Heart left ventricle (tissue), 16 donors: ENCODE measurements around the gene SPTBN4. TPM values are rescaled to one million over a fixed set of nuclear protein-coding genes. Genes with fewer than 3 reads are reported as not detected.
A peak's percentile ranks its signal among the peaks of the same experiment; 100 is the strongest.

Source experiments
- ATAC-seq, 4 donors: fragments of 200-7000 bp; cut with Tn5 transposase; one replicate each; pipeline ENCODE4 v1.9.1; 2020 to 2022; ENCODE audit warnings: moderate library complexity in 4 of 4, mild to moderate bottlenecking in 3 of 4, moderate number of reproducible peaks in 1 of 4
- DNase-seq, 5 donors: peaks; one replicate each; pipeline ENCODE4 v3.0.0-alpha.2; 2020
- H3K27ac ChIP-seq, 12 donors: fragments of 200-600 bp; sonication (generic) in 4 of 12; one replicate each; pipeline versions ENCODE4 v1.5.0 to v1.8.0; 2016 to 2022; ENCODE audit warnings: mild to moderate bottlenecking in 2 of 12
- H3K27me3 ChIP-seq, 9 donors: fragments of 200-600 bp; sonication (generic) in 2 of 9; one replicate each; pipeline versions ENCODE4 v1.5.1 to v1.8.0; 2016 to 2022; ENCODE audit warnings: mild to moderate bottlenecking in 3 of 9
- H3K36me3 ChIP-seq, 9 donors: fragments of 200-600 bp; sonication (generic) in 2 of 9; one replicate each; pipeline versions ENCODE4 v1.5.0 to v1.8.0; 2018 to 2022; ENCODE audit warnings: mild to moderate bottlenecking in 2 of 9
- H3K4me1 ChIP-seq, 12 donors: fragments of 200-600 bp; sonication (generic) in 4 of 12; one replicate each; pipeline versions ENCODE4 v1.5.0 to v1.8.0; 2016 to 2022; ENCODE audit warnings: mild to moderate bottlenecking in 3 of 12
- H3K4me3 ChIP-seq, 12 donors: fragments of 200-600 bp; sonication (generic) in 4 of 12; one replicate each; pipeline versions ENCODE4 v1.5.0 to v1.8.0; 2017 to 2022; ENCODE audit warnings: mild to moderate bottlenecking in 9 of 12, moderate library complexity in 4 of 12
- H3K9me3 ChIP-seq, 12 donors: fragments of 200-600 bp; sonication (generic) in 4 of 12; one replicate each; pipeline versions ENCODE4 v1.5.0 to v1.8.0; 2016 to 2022; ENCODE audit warnings: mild to moderate bottlenecking in 1 of 12
- POLR2A ChIP-seq, 2 donors: fragments of 450-650 bp; IDR thresholded peaks; one replicate each; pipeline ENCODE4 v1.6.1; 2017; ENCODE audit warnings: antibody characterized with exemption in 2 of 2, mild to moderate bottlenecking in 2 of 2, moderate library complexity in 2 of 2
- WGBS, 4 donors: extraction: QIAGEN DNeasy Blood & Tissue Kit in 2 of 4; methylation state at CpG; one replicate each; pipeline versions ENCODE4 v1.1.5 to v1.1.7; 2013 to 2018; 5-methylcytosine and 5-hydroxymethylcytosine counted together
- intact Hi-C, 10 donors: fragments of 100-400 bp; cut with DNase I; formaldehyde crosslinking; loops; one replicate each; pipeline versions ENCODE4 v1.11.1 to v1.14.2; 2022
- polyA plus RNA-seq, 2 donors: library from polyadenylated mRNA; stranded (reverse); fragments of 200-250 nt; gene quantifications; one replicate each; pipeline ENCODE4 v1.2.3, GENCODE V29; 2013
- total RNA-seq, 9 donors: library from RNA; depleted of rRNA in 2 of 9; stranded (reverse); fragments of >200 nt in 2 of 9; fragmentation: NEBNext Ultra II Directional in 3 of 9; extraction: Animal tissue kit (Norgen Biotek cat#: 25700) in 3 of 9; gene quantifications; one replicate each; pipeline versions ENCODE4 v1.1.0 to v1.2.4, GENCODE V29; 2016 to 2023
- TF ChIP-seq, protein P1 (sequence below), 12 donors: fragments of 200-600 bp; sonication (generic) in 4 of 12; IDR thresholded peaks; one replicate each; pipeline versions ENCODE4 v1.5.0 to v1.8.0; 2018 to 2022; ENCODE audit warnings: antibody characterized with exemption in 12 of 12, mild to moderate bottlenecking in 5 of 12
- donor health status: ischemic (EF 13 %, LVEDD 7.1; RV severe dilation, severe dysfunction).
- donor health status: healthy with polysubstance abuse.
- donor health status: DM: no; HTN: yes; CAD: no.
- donor health status: DM: no; HTN: no; CAD: no.
- donor health status: ischemic (EF 25% LVEDD 6.9; RV normal size, moderate dysfunction).
- donor health status: ischemic (EF 25% LVEDD 5.7; RV mildly dilated, moderate dysfunction).
- donor health status: healthy.
- donor health status: DM: yes; HTN: yes; CAD: no.
- donor health status: ischemic (EF 35%, LVEDD 5.7; RV mildly dilated, moderate dysfunction).
- donor health status: nonischemic (EF 11% LVEDD 7.7; RV severe dilation, severe dysfunction).
- donor health status: DM: yes; HTN: yes; CAD: no.
- donor health status: PGD.
- donor health status: ischemic (EF 29% LVEDD 5.4; RV normal size, mild dysfunction).
- donor health status: nonischemic (EF 23%, LVEDD 6.1; RV moderate dilation, normal function).

Gene SPTBN4
- total and polyA plus RNA-seq, 11 donors, result 1.9 to 8.7 (median 4.2) TPM

DNA sequence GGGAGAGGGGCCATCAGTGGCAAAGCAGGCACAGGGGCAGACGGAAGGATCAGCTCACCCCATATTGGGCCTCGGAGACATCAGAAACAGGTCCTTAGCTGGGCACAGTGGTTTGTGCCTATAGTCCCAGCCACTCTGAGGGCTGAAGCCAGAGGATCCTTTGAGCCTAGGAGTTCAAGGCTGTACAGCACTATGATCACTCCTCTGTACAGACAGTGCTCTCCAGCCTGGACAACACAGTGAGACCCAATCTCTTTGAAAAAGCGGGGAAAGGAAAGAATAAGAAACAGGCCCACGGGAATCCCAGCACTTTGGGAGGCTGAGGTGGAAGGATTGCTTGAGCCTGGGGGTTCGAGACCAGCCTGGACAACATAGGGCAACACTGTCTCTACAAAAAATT, 47.0 kb upstream of the SPTBN4 start:
- Histone ChIP-seq H3K36me3 (peaks cover 3 to 24% (median 16%) of the 10 kb centered on the region in 9 donors), H3K4me1 (peaks cover 0 to 60% (median 43%) of the 10 kb centered on the region in 12 donors), H3K4me3 (no peak overlapping the region), H3K27ac (peak overlapping the region in 2 of 12 donors; percentile 96 to 99), H3K9me3 (no peaks in the 10 kb centered on the region), H3K27me3 (no peaks in the 10 kb centered on the region)
- 82 to 94% (median 92%) methylated on average over 5 of the region's 5 CpGs for WGBS, 4 donors
- intact Hi-C loops, result loop anchor here in 5 of 10 donors (2.0 to 10.0 kb wide), 6 partner anchors 23 to 388 kb away; partner anchors contain the start of genes C19orf47 (in 2 of the 5), PLD3 (in 2 of the 5) and LTBP4 (in 1 of the 5)
- ATAC-seq (no peak), DNase-seq (no peak)
- TF ChIP-seq, protein P1, sequence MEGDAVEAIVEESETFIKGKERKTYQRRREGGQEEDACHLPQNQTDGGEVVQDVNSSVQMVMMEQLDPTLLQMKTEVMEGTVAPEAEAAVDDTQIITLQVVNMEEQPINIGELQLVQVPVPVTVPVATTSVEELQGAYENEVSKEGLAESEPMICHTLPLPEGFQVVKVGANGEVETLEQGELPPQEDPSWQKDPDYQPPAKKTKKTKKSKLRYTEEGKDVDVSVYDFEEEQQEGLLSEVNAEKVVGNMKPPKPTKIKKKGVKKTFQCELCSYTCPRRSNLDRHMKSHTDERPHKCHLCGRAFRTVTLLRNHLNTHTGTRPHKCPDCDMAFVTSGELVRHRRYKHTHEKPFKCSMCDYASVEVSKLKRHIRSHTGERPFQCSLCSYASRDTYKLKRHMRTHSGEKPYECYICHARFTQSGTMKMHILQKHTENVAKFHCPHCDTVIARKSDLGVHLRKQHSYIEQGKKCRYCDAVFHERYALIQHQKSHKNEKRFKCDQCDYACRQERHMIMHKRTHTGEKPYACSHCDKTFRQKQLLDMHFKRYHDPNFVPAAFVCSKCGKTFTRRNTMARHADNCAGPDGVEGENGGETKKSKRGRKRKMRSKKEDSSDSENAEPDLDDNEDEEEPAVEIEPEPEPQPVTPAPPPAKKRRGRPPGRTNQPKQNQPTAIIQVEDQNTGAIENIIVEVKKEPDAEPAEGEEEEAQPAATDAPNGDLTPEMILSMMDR (IDR thresholded peaks at IDR 0.05), result no peak
- no peak for TF ChIP-seq POLR2A (IDR thresholded peaks at IDR 0.05)

DNA sequence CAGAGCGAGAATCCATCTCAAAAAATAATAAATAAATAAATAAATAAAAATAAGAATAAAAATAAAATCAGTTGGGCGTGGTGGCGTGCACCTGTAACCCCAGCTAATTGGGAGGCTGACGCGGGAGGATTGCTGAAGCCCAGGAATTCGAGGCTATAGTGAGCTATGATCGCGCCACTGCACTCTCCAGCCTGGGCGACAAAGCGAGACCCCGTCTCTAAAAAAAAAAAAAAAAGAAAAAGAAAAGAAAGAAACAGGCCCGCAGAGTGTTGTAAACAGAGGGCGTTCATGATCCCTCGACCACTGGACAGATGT, 46.4 kb upstream of the SPTBN4 start:
- Histone ChIP-seq H3K27ac (peak overlapping the region; percentile 96 to 100 (median 99)), H3K4me3 (peak overlapping the region; percentile 30 to 75 (median 64)), H3K9me3 (no peaks in the 10 kb centered on the region), H3K27me3 (no peaks in the 10 kb centered on the region), H3K36me3 (peaks cover 3 to 24% (median 16%) of the 10 kb centered on the region in 9 donors), H3K4me1 (peaks cover 0 to 60% (median 43%) of the 10 kb centered on the region in 12 donors)
- intact Hi-C loops, result loop anchor here in 5 of 10 donors (2.0 to 10.0 kb wide), 6 partner anchors 22 to 387 kb away; partner anchors contain the start of genes C19orf47 (in 2 of the 5), PLD3 (in 2 of the 5) and LTBP4 (in 1 of the 5)
- 55 to 63% (median 59%) methylated on average over 14 of the region's 14 CpGs for WGBS, 4 donors
- TF ChIP-seq, protein P1 (IDR thresholded peaks at IDR 0.05), result no peak
- no peak for TF ChIP-seq POLR2A (IDR thresholded peaks at IDR 0.05)
- ATAC-seq, result no peak
- DNase-seq, result no peak

DNA sequence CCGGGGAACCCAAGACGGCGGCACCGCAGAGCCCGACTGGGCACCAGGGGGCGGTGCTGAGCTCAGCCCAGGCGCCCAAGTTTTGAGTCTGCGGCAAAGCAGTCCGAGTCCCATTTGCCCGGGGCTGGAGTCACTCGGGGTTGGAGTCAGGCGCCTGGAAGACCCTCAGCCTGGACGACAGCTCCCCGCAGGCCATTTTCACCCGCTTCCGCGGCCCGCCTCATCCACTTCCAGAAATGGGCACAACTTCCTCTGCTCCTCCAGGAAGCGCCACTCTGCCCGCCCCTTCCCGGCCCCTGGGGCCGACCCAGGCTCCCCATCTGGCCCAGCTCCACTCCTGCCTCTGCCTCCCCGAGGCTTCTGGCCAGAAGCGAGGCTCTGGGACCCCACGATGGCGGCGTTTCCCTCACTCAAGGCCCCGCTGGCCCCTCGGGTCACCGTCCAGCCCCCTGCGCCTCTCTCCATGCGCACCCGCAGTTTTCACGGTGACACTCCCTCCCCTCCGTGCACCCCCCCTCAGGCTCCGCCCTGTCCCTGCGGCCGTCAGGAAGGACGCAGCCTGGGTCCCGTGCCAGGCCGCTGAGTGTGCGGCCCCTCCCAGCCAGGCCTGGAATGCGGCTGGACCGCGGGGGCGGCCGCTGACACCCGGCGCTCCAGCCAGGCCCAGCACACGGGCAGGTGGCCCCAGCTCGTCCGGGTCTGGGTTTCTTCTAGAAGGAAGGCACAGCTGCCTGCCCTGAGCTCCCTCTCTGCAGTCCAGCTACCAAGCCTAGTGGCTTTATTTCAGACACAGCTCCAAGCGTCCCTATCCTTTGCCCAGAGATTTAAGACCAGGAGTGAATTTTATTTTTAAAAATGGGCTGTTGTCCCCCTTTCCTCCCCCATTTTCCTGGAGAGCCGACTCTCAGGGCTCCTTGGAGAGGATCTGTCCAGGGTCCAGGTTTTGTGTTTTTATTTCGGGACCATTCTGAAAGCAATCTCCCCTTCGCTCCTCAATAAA, 45.7 kb upstream of the SPTBN4 start:
- Histone ChIP-seq H3K4me1 (peaks cover 0 to 58% (median 43%) of the 10 kb centered on the region in 12 donors), H3K9me3 (no peaks in the 10 kb centered on the region), H3K27me3 (no peaks in the 10 kb centered on the region), H3K27ac (peak overlapping the region; percentile 96 to 100 (median 99)), H3K4me3 (peak overlapping the region; percentile 30 to 75 (median 64)), H3K36me3 (peaks cover 3 to 24% (median 16%) of the 10 kb centered on the region in 9 donors)
- intact Hi-C loops, result loop anchor here in 7 of 10 donors (1.0 to 10.0 kb wide), 9 partner anchors 12 to 386 kb away; partner anchors contain the start of genes C19orf47 (in 2 of the 7), PLD3 (in 2 of the 7), SERTAD3 (in 2 of the 7) and LTBP4 (in 1 of the 7)
- peak; percentile 95 to 97 (median 96) for DNase-seq
- WGBS, 4 donors, result 2 to 3% (median 3%) methylated on average over 40 to 56 of the region's 56 CpGs
- TF ChIP-seq, protein P1 (IDR thresholded peaks at IDR 0.05), result peak; percentile 83 to 99 (median 94)
- peak; percentile 57 to 86 for TF ChIP-seq POLR2A (IDR thresholded peaks at IDR 0.05)
- ATAC-seq, result peak; percentile 82 to 88 (median 87)
